DMS79 (cell line): Measurements from ENCODE around the gene BEAN1.
"Not testable (repeated sequence)": the region's sequence is repeated elsewhere in the genome, so short reads cannot be mapped to it uniquely, and the experiment has no call there.

Experiments
- DNase-seq: peaks from one replicate; lab custom pipeline; 2025; lab: John Stamatoyannopoulos, UW

BEAN1 gene

GRCh38 chr16:66486199-66486772, 59.2 kb downstream of the BEAN1 start:
- no peak for DNase-seq

- DNase-seq, result no peak
These were observed 59.9 kb downstream of the BEAN1 start for GRCh38 chr16:66486773-66487579.

- DNase-seq, result no peak
These were observed 60.6 kb downstream of the BEAN1 start for GRCh38 chr16:66487580-66488275.

- DNase-seq, result no peak
These were observed 61.4 kb downstream of the BEAN1 start for GRCh38 chr16:66488505-66488904.

- no peak for DNase-seq
These were observed 62.3 kb downstream of the BEAN1 start for GRCh38 chr16:66489385-66489784.

GRCh38 chr16:66489818-66490217, 62.7 kb downstream of the BEAN1 start:
- no peak for DNase-seq

- DNase-seq, result no peak
These were observed 64.0 kb downstream of the BEAN1 start for GRCh38 chr16:66490774-66491715.

GRCh38 chr16:66491716-66492064, 64.6 kb downstream of the BEAN1 start:
- no peak for DNase-seq

- no peak for DNase-seq
These were observed 66.7 kb downstream of the BEAN1 start for GRCh38 chr16:66493490-66494401.

GRCh38 chr16:66494916-66495315, 67.8 kb downstream of the BEAN1 start:
- no peak for DNase-seq

GRCh38 chr16:66495440-66495839, 68.3 kb downstream of the BEAN1 start:
- DNase-seq, result no peak

GRCh38 chr16:66496226-66496625, 69.1 kb downstream of the BEAN1 start:
- not testable (repeated sequence) for DNase-seq

GRCh38 chr16:66497921-66498320, 70.8 kb downstream of the BEAN1 start:
- not testable (repeated sequence) for DNase-seq

GRCh38 chr16:66501563-66501962, 74.5 kb downstream of the BEAN1 start:
- DNase-seq, result not testable (repeated sequence)

GRCh38 chr16:66502020-66502913, 75.2 kb downstream of the BEAN1 start:
- DNase-seq, result no peak

- DNase-seq, result no peak
These were observed 75.9 kb downstream of the BEAN1 start for GRCh38 chr16:66503030-66503429.

- DNase-seq, result no peak
These were observed 76.5 kb downstream of the BEAN1 start for GRCh38 chr16:66503612-66504011.

GRCh38 chr16:66507731-66508239, 80.7 kb downstream of the BEAN1 start:
- DNase-seq, result no peak

- DNase-seq, result no peak
These were observed 81.3 kb downstream of the BEAN1 start for GRCh38 chr16:66508248-66508913.
